Kidney (tissue), 14 donors: Measurements from ENCODE around the gene CD36. TPM values are rescaled to one million over a fixed set of nuclear protein-coding genes. Genes with fewer than 3 reads are reported as not detected.
A peak's percentile ranks its signal among the peaks of the same experiment; 100 is the strongest.

ENCODE experiments used
- DNase-seq, 5 donors: peaks; one replicate each; pipeline ENCODE4 v3.0.0-alpha.2; 2013 to 2020
- FAIRE-seq: peaks from 2 replicates; lab custom pipeline; 2012; peaks lifted over from hg19 to GRCh38; lab: Jason Lieb, UNC
- H3K27ac ChIP-seq, 2 donors: one replicate each; pipeline ENCODE4 v1.7.0; 2013; ENCODE audit warnings: low read depth in 2 of 2, low read length in 2 of 2, inconsistent platforms in 1 of 2
- H3K27me3 ChIP-seq: one replicate; pipeline ENCODE4 v1.7.1; 2013; ENCODE audit warnings: low read length, inconsistent platforms; ENCODE audit not compliant: control insufficient read depth, insufficient read depth
- H3K36me3 ChIP-seq, 3 donors: one replicate each; pipeline versions ENCODE4 v1.7.0 to v1.7.1; 2013; ENCODE audit warnings: low read length in 3 of 3, control low read depth in 1 of 3, inconsistent platforms in 1 of 3; ENCODE audit not compliant: insufficient read depth in 3 of 3, control insufficient read depth in 2 of 3
- H3K4me1 ChIP-seq, 3 donors: one replicate each; pipeline versions ENCODE4 v1.7.0 to v1.7.1; 2013; ENCODE audit warnings: low read length in 3 of 3, inconsistent platforms in 1 of 3, low read depth in 1 of 3; ENCODE audit not compliant: control insufficient read depth in 2 of 3, insufficient read depth in 2 of 3
- H3K4me3 ChIP-seq, 3 donors: one replicate each; pipeline versions ENCODE4 v1.7.0 to v1.8.1; 2013; ENCODE audit warnings: low read length in 3 of 3, control low read depth in 1 of 3, inconsistent platforms in 1 of 3
- H3K9ac ChIP-seq, 3 donors: one replicate each; pipeline versions ENCODE4 v1.7.0 to v1.7.1; 2013; ENCODE audit warnings: low read length in 3 of 3, control low read depth in 1 of 3, inconsistent platforms in 1 of 3
- H3K9me3 ChIP-seq, 3 donors: one replicate each; pipeline versions ENCODE4 v1.7.0 to v1.7.1; 2013; ENCODE audit warnings: low read length in 3 of 3, control low read depth in 1 of 3, inconsistent platforms in 1 of 3; ENCODE audit not compliant: control insufficient read depth in 2 of 3, insufficient read depth in 1 of 3
- intact Hi-C: fragments of 100-400 bp; cut with DNase I; formaldehyde crosslinking; loops from one replicate; pipeline ENCODE4 v1.11.1; 2022
- polyA plus RNA-seq: library from polyadenylated mRNA; stranded (reverse); fragments of 350-450 nt; fragmentation: Illumina TruSeq; extraction: RNeasy Lipid Tissue Mini Kit (QIAGEN cat#74804); gene quantifications from one replicate; pipeline ENCODE4 v1.2.3, GENCODE V29; 2014; ENCODE audit warnings: low read depth, low replicate concordance; ENCODE audit not compliant: insufficient read depth
- total RNA-seq: library from RNA; stranded (reverse); fragmentation: NEBNext Ultra II Directional; extraction: Animal tissue kit (Norgen Biotek cat#: 25700); gene quantifications from one replicate; pipeline ENCODE4 v1.2.1, GENCODE V29; 2021
- TF ChIP-seq, protein P1 (sequence below): IDR thresholded peaks from 3 replicates; pipeline ENCODE4 v1.5.1; 2012; ENCODE audit warnings: mild to moderate bottlenecking, moderate library complexity, borderline replicate concordance; ENCODE audit not compliant: insufficient read depth; ENCODE audit errors: extremely low read depth
- donor health status: control.
- donor health status: control.
- donor health status: control.
- donor health status: control.
- donor health status: control.
- donor health status: DM: yes; HTN: yes; CAD: no.
- donor health status: Normal renal cell carcinoma (clear cell type).

CD36 gene
- total and polyA plus RNA-seq, 2 donors from 2014 or later, result 6.7 to 10.0 TPM

DNA sequence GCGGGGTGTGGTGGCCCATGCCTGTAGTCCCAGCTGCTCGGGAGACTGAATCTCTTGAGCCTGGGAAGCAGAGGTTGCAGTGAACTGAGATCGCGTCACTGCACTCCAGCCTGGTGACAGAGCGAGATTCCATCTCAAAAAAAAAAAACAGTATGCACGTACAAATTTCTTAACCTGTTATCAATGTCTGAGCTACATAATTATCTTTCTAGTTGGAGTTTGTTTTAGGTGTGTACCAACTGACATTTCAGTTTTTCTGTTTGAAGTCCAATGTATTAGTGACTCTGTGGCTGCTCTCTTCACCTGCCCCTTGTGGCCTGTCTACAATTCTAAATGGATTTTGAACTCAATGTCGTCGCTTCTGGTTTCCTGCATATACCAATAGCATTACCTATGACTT, 40.3 kb downstream of the CD36 start:
- FAIRE-seq, result no peak
- H3K36me3 ChIP-seq, result no peaks in the 10 kb centered on the region

DNA sequence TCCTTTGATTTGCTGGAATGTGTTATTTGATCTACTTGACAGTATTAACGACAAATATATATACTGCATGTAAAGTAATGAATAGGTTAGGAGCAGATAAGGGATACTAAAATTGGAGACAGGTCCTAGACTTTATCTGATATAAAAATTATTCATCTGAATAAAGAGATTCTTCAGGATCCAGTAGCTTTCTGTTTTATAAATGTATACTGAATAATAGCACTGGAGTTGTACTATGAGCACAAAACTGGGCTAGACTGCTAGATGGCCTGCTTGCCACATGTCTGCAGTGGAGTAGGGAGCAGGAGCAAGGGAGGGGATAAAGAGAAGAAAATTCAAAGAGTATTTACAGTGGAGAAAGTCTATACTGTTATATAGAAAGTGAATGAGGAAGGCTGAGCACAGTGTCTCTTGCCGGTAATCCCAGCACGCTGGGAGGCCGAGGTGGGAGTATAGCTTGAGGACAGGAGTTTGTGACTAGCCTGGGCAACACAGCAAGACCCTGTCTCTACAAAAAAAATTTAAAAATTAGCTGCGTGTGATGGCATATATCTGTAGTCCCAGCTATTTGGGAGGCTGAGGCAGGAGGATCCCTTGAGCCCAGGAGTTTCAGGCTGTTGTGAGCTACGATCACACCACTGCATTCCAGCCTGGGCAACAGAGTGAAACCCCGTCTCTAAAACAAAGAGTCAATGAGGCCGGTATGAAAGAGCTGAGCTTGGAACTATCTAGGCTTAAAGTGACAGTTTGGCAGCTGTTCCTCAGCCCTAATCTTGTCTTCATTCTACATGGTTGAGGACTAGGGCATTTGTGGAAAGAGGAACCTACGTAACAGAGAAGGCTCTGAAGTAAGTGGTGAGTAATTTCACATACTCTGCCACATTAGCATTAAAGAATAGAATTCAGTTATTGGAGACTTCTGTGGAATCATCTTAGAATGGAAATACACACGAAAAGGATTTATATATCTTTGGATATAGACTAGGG, 41.8 kb downstream of the CD36 start:
- H3K4me3 ChIP-seq, result no peak overlapping the region
- intact Hi-C loops, result no loop called here
- H3K36me3 ChIP-seq, result no peaks in the 10 kb centered on the region
- no peaks in the 10 kb centered on the region for H3K9me3 ChIP-seq
- H3K9ac ChIP-seq, result no peak overlapping the region
- no peaks in the 10 kb centered on the region for H3K4me1 ChIP-seq
- DNase-seq (no peak), FAIRE-seq (no peak)
- H3K27me3 ChIP-seq, result no peaks in the 10 kb centered on the region
- no peak overlapping the region for H3K27ac ChIP-seq
- TF ChIP-seq, protein P1, sequence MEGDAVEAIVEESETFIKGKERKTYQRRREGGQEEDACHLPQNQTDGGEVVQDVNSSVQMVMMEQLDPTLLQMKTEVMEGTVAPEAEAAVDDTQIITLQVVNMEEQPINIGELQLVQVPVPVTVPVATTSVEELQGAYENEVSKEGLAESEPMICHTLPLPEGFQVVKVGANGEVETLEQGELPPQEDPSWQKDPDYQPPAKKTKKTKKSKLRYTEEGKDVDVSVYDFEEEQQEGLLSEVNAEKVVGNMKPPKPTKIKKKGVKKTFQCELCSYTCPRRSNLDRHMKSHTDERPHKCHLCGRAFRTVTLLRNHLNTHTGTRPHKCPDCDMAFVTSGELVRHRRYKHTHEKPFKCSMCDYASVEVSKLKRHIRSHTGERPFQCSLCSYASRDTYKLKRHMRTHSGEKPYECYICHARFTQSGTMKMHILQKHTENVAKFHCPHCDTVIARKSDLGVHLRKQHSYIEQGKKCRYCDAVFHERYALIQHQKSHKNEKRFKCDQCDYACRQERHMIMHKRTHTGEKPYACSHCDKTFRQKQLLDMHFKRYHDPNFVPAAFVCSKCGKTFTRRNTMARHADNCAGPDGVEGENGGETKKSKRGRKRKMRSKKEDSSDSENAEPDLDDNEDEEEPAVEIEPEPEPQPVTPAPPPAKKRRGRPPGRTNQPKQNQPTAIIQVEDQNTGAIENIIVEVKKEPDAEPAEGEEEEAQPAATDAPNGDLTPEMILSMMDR, result no peak

More for the DNA sequence above, 40.3 kb downstream of the CD36 start:
- no peak overlapping the region for H3K27ac ChIP-seq
- no peak overlapping the region for H3K9ac ChIP-seq
- intact Hi-C loops, result no loop called here
- no peak overlapping the region for H3K4me3 ChIP-seq
- H3K9me3 ChIP-seq, result no peaks in the 10 kb centered on the region
- H3K27me3 ChIP-seq, result no peaks in the 10 kb centered on the region
- DNase-seq, result no peak
- TF ChIP-seq, protein P1, result no peak
- no peaks in the 10 kb centered on the region for H3K4me1 ChIP-seq

DNA sequence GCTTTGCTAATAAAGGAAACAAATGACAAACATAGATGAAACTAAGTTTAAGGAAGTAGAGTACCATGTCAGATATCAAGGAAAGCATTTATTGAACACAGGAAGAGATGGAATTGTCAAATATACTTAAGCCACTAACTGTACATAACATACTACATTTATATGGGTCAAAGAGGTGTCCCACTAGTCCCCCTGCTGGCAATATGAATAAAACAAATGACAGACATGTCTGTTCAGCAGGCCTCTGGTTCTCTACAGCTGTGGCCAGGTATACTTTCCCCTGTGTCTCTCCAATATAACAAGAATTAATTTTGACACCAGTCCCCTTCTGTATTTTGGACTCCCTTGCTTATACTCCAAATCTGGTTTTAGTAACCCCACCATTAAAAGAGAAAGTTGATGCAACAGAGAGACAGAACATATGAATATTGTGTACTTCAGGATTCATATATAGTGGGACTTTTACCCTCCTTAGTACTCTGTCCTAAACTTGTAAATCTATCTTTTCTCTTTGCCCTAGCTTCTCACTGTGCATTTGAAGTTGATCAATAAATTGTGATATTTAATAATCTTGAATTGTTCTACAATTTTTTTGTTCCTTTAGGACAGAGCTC, 42.9 kb downstream of the CD36 start:
- no peaks in the 10 kb centered on the region for H3K4me1 ChIP-seq
- no peak overlapping the region for H3K27ac ChIP-seq
- H3K4me3 ChIP-seq, result no peak overlapping the region
- TF ChIP-seq, protein P1, result no peak
- H3K9me3 ChIP-seq, result no peaks in the 10 kb centered on the region
- intact Hi-C loops, result no loop called here
- FAIRE-seq (no peak), DNase-seq (peak in 1 of 5 donors; percentile 28)
- no peaks in the 10 kb centered on the region for H3K36me3 ChIP-seq
- no peaks in the 10 kb centered on the region for H3K27me3 ChIP-seq
- no peak overlapping the region for H3K9ac ChIP-seq
